ENCODE measurements around the gene KCTD15.

KCTD15 gene

GRCh38 chr19:33754361-33754760 lies 42.3 kb upstream of the KCTD15 start:
- no peaks in the 10 kb centered on the region for H3K9me2 ChIP-seq (ENCODE audit: low read depth, low read length)
- H3K9ac ChIP-seq (ENCODE audit: low read length) = no peak overlapping the region
- no peaks in the 10 kb centered on the region for H3K79me2 ChIP-seq (ENCODE audit: insufficient read depth, low read length)
- no peaks in the 10 kb centered on the region for H3K4me1 ChIP-seq (ENCODE audit: insufficient read depth, low read length, severe bottlenecking)
- H3K27ac ChIP-seq (ENCODE audit: low read depth, low read length, poor library complexity, severe bottlenecking) = no peak overlapping the region
- TF ChIP-seq CTCF (IDR thresholded peaks at IDR 0.05; ENCODE audit: low read length) (no peak), EZH2 (IDR thresholded peaks at IDR 0.05; ENCODE audit: borderline replicate concordance, low read length) (no peak)
- no peaks in the 10 kb centered on the region for H3F3A ChIP-seq (ENCODE audit: insufficient read depth, low read length)
- H3K27me3 ChIP-seq (ENCODE audit: insufficient read depth, low read length) = no peaks in the 10 kb centered on the region
- no peaks in the 10 kb centered on the region for H3K36me3 ChIP-seq (ENCODE audit: insufficient read depth, low read length)
- H3K9me3 ChIP-seq (ENCODE audit: low read length) = no peaks in the 10 kb centered on the region
- H2AFZ ChIP-seq (ENCODE audit: low read length) = no peak overlapping the region
- no peak overlapping the region for H3K4me2 ChIP-seq (ENCODE audit: low read length)
- no peak overlapping the region for H3K4me3 ChIP-seq (ENCODE audit: low read depth, low read length, poor library complexity, severe bottlenecking)
- no peaks in the 10 kb centered on the region for H4K20me1 ChIP-seq (ENCODE audit: insufficient read depth, low read length)

GRCh38 chr19:33755099-33756035 lies 41.3 kb upstream of the KCTD15 start:
- Histone ChIP-seq H3K9me2 (ENCODE audit: low read depth, low read length) (no peaks in the 10 kb centered on the region), H3K27me3 (ENCODE audit: insufficient read depth, low read length) (no peaks in the 10 kb centered on the region), H3K4me2 (ENCODE audit: low read length) (no peak overlapping the region), H3K9me3 (ENCODE audit: low read length) (no peaks in the 10 kb centered on the region), H4K20me1 (ENCODE audit: insufficient read depth, low read length) (no peaks in the 10 kb centered on the region), H2AFZ (ENCODE audit: low read length) (no peak overlapping the region), H3K79me2 (ENCODE audit: insufficient read depth, low read length) (no peaks in the 10 kb centered on the region), H3K9ac (ENCODE audit: low read length) (no peak overlapping the region), H3K27ac (ENCODE audit: low read depth, low read length, poor library complexity, severe bottlenecking) (no peak overlapping the region), H3K36me3 (ENCODE audit: insufficient read depth, low read length) (no peaks in the 10 kb centered on the region), H3K4me1 (ENCODE audit: insufficient read depth, low read length, severe bottlenecking) (no peaks in the 10 kb centered on the region), H3K4me3 (ENCODE audit: low read depth, low read length, poor library complexity, severe bottlenecking) (no peak overlapping the region), H3F3A (ENCODE audit: insufficient read depth, low read length) (no peaks in the 10 kb centered on the region)
- TF ChIP-seq CTCF (IDR thresholded peaks at IDR 0.05; ENCODE audit: low read length) = no peak
- TF ChIP-seq EZH2 (IDR thresholded peaks at IDR 0.05; ENCODE audit: borderline replicate concordance, low read length) = no peak

GRCh38 chr19:33756177-33756576 lies 40.5 kb upstream of the KCTD15 start:
- Histone ChIP-seq H3K4me2 (ENCODE audit: low read length) (no peak overlapping the region), H3K79me2 (ENCODE audit: insufficient read depth, low read length) (no peaks in the 10 kb centered on the region), H3K27me3 (ENCODE audit: insufficient read depth, low read length) (no peaks in the 10 kb centered on the region), H4K20me1 (ENCODE audit: insufficient read depth, low read length) (no peaks in the 10 kb centered on the region), H3K9me3 (ENCODE audit: low read length) (no peaks in the 10 kb centered on the region), H3K9ac (ENCODE audit: low read length) (no peak overlapping the region), H3F3A (ENCODE audit: insufficient read depth, low read length) (no peaks in the 10 kb centered on the region), H3K4me1 (ENCODE audit: insufficient read depth, low read length, severe bottlenecking) (no peaks in the 10 kb centered on the region), H2AFZ (ENCODE audit: low read length) (no peak overlapping the region), H3K36me3 (ENCODE audit: insufficient read depth, low read length) (no peaks in the 10 kb centered on the region), H3K9me2 (ENCODE audit: low read depth, low read length) (no peaks in the 10 kb centered on the region), H3K4me3 (ENCODE audit: low read depth, low read length, poor library complexity, severe bottlenecking) (no peak overlapping the region), H3K27ac (ENCODE audit: low read depth, low read length, poor library complexity, severe bottlenecking) (no peak overlapping the region)
- TF ChIP-seq CTCF (IDR thresholded peaks at IDR 0.05; ENCODE audit: low read length) (no peak), EZH2 (IDR thresholded peaks at IDR 0.05; ENCODE audit: borderline replicate concordance, low read length) (no peak)
